NCI-H1048 (cell line): ENCODE measurements around the gene SCG2.

Experiments
- DNase-seq: peaks from one replicate; lab custom pipeline; 2025; lab: John Stamatoyannopoulos, UW

SCG2 gene, protein sequence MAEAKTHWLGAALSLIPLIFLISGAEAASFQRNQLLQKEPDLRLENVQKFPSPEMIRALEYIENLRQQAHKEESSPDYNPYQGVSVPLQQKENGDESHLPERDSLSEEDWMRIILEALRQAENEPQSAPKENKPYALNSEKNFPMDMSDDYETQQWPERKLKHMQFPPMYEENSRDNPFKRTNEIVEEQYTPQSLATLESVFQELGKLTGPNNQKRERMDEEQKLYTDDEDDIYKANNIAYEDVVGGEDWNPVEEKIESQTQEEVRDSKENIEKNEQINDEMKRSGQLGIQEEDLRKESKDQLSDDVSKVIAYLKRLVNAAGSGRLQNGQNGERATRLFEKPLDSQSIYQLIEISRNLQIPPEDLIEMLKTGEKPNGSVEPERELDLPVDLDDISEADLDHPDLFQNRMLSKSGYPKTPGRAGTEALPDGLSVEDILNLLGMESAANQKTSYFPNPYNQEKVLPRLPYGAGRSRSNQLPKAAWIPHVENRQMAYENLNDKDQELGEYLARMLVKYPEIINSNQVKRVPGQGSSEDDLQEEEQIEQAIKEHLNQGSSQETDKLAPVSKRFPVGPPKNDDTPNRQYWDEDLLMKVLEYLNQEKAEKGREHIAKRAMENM

GRCh38 chr2:223601932-223602666 is at the start of gene SCG2:
Gene SCG2 (minus strand): TSS chr2:223602361. CDS start chr2:223599282, 3,079 bp downstream.
- DNase-seq = peak; percentile 3

DNA sequence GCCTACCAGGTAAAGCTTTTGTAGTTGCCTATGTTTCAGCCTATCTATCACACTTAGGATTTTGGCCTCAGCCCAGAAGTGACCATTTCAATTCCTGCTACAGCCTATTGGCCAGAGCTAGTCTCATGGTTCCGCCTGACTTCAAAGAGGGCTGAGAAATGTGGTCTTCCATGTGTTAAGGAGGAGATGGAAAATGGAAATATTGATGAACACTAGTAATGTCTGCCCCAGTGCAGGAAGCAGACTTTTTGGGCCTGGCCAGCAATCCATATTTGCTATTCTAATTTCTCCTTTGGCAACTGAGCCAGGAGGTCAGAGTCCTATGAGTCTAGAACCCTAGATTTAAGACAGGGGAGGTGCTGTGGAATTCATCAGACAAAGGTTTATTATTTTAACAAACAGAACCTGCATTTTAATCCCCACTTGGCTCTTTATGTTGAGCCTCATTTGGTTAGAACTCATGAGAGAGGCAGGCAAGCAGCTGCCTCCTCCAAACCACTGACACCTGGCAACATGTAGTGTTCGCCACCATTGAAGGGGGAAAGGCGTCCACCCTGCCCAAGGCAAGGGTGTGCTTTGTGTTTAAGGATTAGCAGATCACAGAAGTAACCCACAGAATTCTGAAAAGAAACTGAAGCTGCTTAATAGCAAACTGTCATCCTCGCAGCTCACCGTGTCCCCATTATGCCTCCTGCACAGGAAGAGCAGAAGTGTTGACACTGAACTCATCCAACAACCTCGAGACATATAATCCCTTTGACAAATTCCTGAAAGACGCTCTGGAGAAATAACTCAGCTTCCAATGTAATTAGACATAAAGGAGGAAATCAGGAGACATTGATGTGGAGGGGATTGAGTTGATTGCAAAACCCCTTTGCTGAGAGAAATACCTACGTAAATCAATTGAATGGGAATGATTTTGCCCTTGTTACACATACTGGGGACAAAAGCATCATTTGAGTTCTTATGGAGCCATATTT is 47.7 kb upstream of the SCG2 start:
- peak; percentile 1 for DNase-seq

DNA sequence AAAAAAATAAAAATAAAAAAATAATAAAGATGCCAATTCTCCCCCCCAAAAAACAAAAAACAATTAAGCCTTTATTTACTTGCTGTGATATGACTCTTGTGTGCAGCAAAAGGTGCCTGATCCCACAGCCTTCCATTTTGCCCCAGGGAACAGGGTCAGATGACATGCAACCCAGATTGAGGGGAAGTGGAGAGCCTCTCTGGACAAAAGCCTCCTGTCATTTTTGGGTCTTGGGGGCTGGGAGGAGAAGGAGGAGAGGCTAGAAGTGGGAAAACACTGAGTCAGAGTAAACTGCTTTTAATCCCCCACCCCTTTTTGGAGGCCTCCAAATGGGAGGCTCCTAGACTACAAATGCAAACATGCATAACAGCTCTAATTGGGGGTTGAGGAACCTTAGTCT is 46.6 kb upstream of the SCG2 start:
- DNase-seq = no peak

- DNase-seq = no peak
These were observed 45.2 kb upstream of the SCG2 start for GRCh38 chr2:223647258-223647952.

GRCh38 chr2:223644136-223644535 is 42.0 kb upstream of the SCG2 start:
- no peak for DNase-seq

- no peak for DNase-seq
These were observed 41.1 kb upstream of the SCG2 start for GRCh38 chr2:223643309-223643708.

DNA sequence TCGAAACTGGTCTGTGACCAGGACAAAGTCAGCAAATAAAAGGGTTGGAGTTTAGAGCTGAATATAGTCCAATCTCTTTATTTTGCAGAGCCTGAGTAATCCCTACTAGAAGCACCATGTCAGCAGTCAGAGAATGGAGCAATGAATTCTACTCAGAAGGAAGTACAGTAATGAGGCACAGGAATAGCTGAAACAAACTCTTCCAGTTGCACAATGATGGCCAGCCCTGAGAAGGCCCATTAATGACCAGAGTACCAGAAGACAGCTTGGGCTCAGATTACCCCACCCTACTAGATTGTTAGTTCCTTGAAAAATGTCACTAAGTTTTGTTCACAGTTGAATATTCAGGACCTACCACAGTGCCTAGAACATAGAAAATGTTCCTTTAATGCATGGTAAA is 40.3 kb upstream of the SCG2 start:
- no peak for DNase-seq

DNA sequence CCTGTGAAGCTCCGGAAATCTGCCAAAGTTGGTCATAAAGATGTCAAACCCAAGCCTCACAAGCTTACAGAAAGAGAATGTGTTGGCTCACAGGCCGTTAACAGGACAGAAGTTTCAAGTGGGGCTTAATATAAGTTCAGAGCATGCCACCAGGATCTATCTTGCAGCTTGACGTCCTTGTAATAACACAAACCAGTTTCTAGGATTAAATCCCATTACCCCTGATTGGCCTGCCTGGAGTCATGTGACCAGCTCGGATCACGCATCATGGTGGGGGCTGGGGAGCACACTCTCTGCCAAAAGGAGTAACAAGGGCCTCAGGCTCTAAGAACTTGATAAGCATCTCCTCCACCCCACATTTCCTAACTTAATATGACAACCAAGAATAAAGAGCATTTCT is 38.9 kb upstream of the SCG2 start:
- DNase-seq = peak; percentile 17

DNA sequence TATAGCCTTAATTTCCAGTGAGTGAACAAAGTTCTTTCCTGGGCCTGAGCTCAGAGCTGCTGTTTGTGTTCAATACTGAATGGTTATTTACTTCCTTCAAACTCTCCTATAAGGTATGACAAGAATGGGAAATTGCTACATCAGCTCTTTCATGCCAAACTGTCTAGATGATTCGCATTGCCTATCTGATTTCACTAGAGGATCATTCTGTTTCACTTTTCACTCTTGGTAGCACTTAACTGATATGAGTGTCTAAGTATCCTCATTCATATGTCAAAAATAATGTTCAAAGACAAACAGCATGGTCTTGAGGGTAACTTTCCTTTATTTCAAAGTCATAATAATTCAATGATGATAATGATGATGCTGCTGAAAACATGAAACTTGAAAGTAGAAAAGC is 32.9 kb upstream of the SCG2 start:
- DNase-seq = no peak

DNA sequence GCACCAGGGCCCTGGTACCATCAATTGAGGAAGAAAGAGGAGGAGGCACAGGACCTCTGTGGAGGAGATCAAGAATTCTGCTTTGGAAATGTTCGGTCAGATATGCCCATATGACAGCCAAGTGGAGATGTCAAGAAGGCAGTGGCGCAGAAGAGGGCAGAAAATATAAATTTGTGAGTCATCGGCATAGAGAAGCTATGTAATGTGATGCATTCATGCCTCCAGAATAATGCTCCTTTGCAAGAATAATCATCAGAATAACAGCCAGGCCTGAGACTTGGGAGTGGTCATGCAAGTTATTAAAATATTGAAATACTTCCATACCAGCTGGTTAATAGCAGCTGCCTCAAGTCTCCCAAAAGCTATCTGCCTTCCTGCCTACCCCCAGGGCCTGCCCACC is 32.1 kb upstream of the SCG2 start:
- DNase-seq = no peak

DNA sequence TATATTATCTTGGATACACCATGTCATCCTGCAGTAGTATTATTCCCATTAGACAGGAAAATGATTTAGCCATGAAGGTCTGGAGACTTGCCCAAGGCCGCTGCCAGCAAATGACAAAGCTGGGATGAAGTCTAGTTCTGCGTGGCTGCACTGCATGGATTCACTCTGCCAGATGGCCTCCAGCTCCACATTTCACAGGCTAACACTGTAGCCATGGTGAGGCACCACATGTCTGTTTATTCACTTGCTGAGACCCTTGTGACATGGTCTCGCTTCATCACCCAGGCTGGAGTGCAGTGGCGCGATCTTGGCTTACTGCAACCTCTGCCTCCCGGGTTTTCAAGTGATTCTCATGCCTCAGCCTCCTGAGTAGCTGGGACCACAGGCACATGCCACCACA is 31.5 kb upstream of the SCG2 start:
- DNase-seq = no peak

- no peak for DNase-seq
These were observed 30.7 kb upstream of the SCG2 start for GRCh38 chr2:223632826-223633225.

- no peak for DNase-seq
These were observed 24.6 kb upstream of the SCG2 start for GRCh38 chr2:223626716-223627115.

DNA sequence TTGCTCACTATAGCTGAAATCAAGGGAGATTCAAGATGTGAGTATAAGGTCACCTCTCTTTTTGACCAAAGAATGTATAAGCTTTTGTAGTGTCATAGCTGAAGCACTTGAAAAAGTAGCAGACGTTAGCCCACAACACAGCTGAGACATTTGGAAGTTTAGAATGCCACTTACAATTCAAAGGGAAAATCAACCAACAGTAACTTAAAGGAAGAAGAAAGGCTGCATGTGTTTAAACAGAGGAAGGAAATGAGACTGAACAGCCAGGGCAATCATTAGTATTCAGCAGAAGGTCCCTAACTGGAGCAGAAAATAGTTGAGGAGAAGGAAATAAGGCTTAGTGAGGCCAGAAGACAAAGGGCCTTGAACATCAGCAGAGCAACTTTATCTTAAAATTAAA is 23.5 kb upstream of the SCG2 start:
- no peak for DNase-seq

- DNase-seq = no peak
These were observed 19.7 kb upstream of the SCG2 start for GRCh38 chr2:223621901-223622300.

DNA sequence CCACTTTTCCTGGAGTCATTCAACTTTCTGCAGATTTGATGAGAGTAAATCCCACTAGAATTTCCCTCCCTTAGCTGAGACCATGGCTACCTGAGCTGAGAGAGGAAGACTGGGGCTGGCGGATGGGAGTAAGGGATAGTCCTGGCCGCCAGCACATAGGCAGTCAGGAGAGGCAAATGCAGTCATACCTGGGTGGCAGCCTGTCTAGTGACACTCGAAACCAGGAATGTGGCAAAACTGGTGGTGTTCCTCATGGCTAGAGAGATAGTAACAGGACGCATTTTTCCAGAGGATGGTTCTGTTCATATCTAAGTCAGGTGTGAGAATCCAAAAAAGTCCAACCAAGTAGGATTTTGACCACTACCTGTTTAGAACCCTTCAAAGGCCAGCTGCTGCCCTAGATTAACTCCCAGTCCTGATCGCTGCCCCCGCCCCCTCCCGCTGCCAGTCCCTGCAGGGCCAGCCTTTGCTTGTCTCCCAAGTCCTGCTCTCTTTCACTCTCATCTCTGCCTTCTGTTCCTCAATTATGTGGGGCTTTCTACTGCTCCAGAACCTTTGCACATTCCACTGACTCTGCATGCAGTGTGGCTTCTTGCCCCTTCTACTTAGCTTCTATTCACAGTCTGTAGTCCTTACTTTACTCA is 17.4 kb upstream of the SCG2 start:
- DNase-seq = no peak

DNA sequence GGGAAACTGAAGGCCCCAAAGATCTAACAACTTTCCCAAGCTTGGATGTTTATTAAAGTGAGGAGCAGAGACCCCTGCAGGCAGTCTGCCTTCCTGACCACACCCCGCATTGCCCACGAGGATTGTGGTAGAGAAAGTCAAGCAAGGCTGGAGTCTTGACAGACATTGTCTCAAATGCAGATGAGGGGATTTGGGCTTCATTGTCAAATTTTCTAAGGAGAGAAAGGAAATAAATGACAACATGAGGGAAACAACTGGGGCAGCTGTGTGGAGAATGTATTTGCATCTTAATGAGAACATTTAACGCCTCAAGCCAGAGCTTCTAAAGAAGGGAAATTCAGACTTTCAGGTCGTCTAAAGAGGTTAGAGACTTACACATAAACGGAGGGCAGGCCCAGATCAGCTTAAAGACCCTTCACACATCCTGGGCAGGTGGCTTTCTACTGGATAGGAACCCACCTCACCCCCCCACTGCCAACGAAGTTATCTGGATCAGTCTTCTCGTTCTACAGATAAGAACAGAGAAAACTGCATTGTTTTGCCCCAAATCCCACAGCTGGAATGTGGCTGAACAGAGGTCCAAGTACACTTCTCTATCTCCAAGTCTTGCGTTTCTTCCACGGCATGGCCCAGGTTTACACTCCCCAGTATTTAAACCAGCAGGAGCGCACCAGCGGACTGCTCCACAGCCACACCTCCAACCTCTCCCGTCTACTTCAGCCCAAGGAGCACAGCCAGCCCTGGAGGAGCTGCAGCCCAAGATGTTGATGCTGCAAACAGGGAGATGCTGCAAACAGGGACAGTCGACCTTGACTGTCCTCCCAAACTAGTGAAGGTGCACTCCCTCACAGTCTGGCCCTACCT is 16.2 kb upstream of the SCG2 start:
- no peak for DNase-seq

GRCh38 chr2:223614534-223614933 is 12.4 kb upstream of the SCG2 start:
- DNase-seq = no peak

- no peak for DNase-seq
These were observed 11.1 kb upstream of the SCG2 start for GRCh38 chr2:223613017-223613950.
